ENCODE data around the gene APOD.

GRCh38 chr3:195522254-195523023, 61.3 kb downstream of the APOD start:
- no peak for TF ChIP-seq GATA2 (IDR thresholded peaks at IDR 0.05; ENCODE audit: low read depth, low read length)
- no peak for TF ChIP-seq GATA3 (IDR thresholded peaks at IDR 0.05; ENCODE audit: low read depth, low read length)

Data from SH-SY5Y (cell line).